PC-9 (cell line): ENCODE results near the gene ME2. TPM values are rescaled to one million over a fixed set of nuclear protein-coding genes. Genes with fewer than 3 reads are reported as not detected.

Experiments used
- Bru-seq: library from RNA; stranded (reverse); fragments of 400-500 nt; gene quantifications from one replicate; lab custom pipeline; 2021; lab: Mats Ljungman, UMichigan
- BruChase-seq, 2 experiments: library from RNA; stranded (reverse); fragments of 400-500 nt; gene quantifications; one replicate each; lab custom pipeline; 2021; lab: Mats Ljungman, UMichigan
- BruUV-seq: library from RNA; stranded (reverse); fragments of 400-500 nt; replicated peaks from 2 replicates; lab custom pipeline; 2021; lab: Mats Ljungman, UMichigan
- CTCF ChIA-PET: fragments of 300-600 bp; sonication (Branson Sonifier 250); formaldehyde crosslinking; loops from one replicate; lab custom pipeline; 2022; ENCODE audit warnings: antibody characterized with exemption; lab: Charles Lee
- POLR2A ChIA-PET: fragments of 300-600 bp; sonication (Branson Sonifier 250); formaldehyde crosslinking; loops from one replicate; lab custom pipeline; 2022; ENCODE audit warnings: antibody characterized with exemption; ENCODE audit not compliant: unreplicated experiment; lab: Charles Lee
- DNase-seq, 2 experiments: peaks; one replicate each; pipeline versions ENCODE4 v3.0.0 to v3.0.0-alpha.2; 2015 to 2022; ENCODE audit warnings: mixed read lengths in 1 of 2
- H2AFZ ChIP-seq: fragments of 200-600 bp; sonication (generic); 2 replicates; pipeline ENCODE4 v1.8.1; 2017; ENCODE audit warnings: antibody characterized with exemption
- H3F3A ChIP-seq: fragments of 200-600 bp; sonication (generic); 2 replicates; pipeline ENCODE4 v1.8.1; 2017; ENCODE audit warnings: antibody characterized with exemption, mild to moderate bottlenecking, low read depth; ENCODE audit not compliant: insufficient read depth
- H3K27ac ChIP-seq: fragments of 200-600 bp; sonication (generic); 2 replicates; pipeline ENCODE4 v1.6.1; 2016; ENCODE audit warnings: mixed run types
- H3K27me3 ChIP-seq: fragments of 200-600 bp; sonication (generic); 2 replicates; pipeline ENCODE4 v1.6.1; 2016; ENCODE audit warnings: low read depth, mixed run types; ENCODE audit not compliant: insufficient read depth
- H3K36me3 ChIP-seq: fragments of 200-600 bp; sonication (generic); 2 replicates; pipeline ENCODE4 v1.6.1; 2016; ENCODE audit warnings: low read depth, mixed run types
- H3K4me1 ChIP-seq: fragments of 200-600 bp; sonication (generic); replicated peaks from 2 replicates; pipeline ENCODE4 v1.6.1; 2016; ENCODE audit warnings: mixed run types; ENCODE audit not compliant: insufficient read depth
- H3K4me2 ChIP-seq: fragments of 200-600 bp; sonication (generic); 2 replicates; pipeline ENCODE4 v1.6.1; 2017; ENCODE audit warnings: mixed run types
- H3K4me3 ChIP-seq: fragments of 200-600 bp; sonication (generic); 2 replicates; pipeline ENCODE4 v1.6.1; 2016; ENCODE audit warnings: mixed run types
- H3K79me2 ChIP-seq: fragments of 200-600 bp; sonication (generic); 2 replicates; pipeline ENCODE4 v1.6.1; 2017; ENCODE audit warnings: low read depth, mixed run types
- H3K9me2 ChIP-seq: fragments of 200-600 bp; sonication (generic); 2 replicates; pipeline ENCODE4 v1.8.1; 2017; ENCODE audit warnings: mild to moderate bottlenecking; ENCODE audit not compliant: insufficient read depth
- H3K9me3 ChIP-seq: fragments of 200-600 bp; sonication (generic); 2 replicates; pipeline ENCODE4 v1.8.1; 2016; ENCODE audit warnings: low read depth; ENCODE audit not compliant: insufficient read depth
- H4K20me1 ChIP-seq: fragments of 200-600 bp; sonication (generic); 2 replicates; pipeline ENCODE4 v1.8.1; 2017; ENCODE audit not compliant: insufficient read depth
- CTCF ChIP-seq: fragments of 200-600 bp; sonication (generic); conservative IDR thresholded peaks from 2 replicates; pipeline ENCODE4 v1.6.1; 2017; ENCODE audit warnings: mixed run types, antibody characterized with exemption, mild to moderate bottlenecking, moderate library complexity
- EZH2 ChIP-seq: fragments of 200-600 bp; sonication (generic); IDR thresholded peaks from 2 replicates; pipeline ENCODE4 v1.8.0; 2017; ENCODE audit warnings: antibody characterized with exemption, low read depth
- intact Hi-C: fragments of 100-400 bp; cut with micrococcal nuclease; formaldehyde crosslinking; loops from one replicate; pipeline ENCODE4 v1.10.0; 2022; ENCODE audit not compliant: unreplicated experiment
- long read RNA-seq: library from polyadenylated mRNA; stranded (forward); transcript quantifications from one replicate; pipeline ENCODE4 v2.0.0, GENCODE V29; 2022
- total RNA-seq: library from RNA; stranded (reverse); gene quantifications from 2 replicates; pipeline ENCODE4 v1.2.3, GENCODE V29; 2021

Gene ME2
- total RNA-seq (24.6 and 27.9 TPM in 2 replicates), Bru-seq, nascent RNA (percentile 63 among the genes with signal in this experiment), BruChase-seq, experiment 1, labeled RNA remaining after a 2-hour chase (percentile 60 among the genes with signal in this experiment), BruChase-seq, experiment 2, labeled RNA remaining after a 6-hour chase (percentile 56 among the genes with signal in this experiment)
- long read RNA-seq, full-length matches to known transcripts, result 41 of 44 reads
- long read RNA-seq, partial matches to known transcripts, result 0 of 44 reads
- long read RNA-seq, other reads (novel, unspliced or antisense), result 3 of 44 reads

- BruUV-seq, result TSS peak; percentile 97
- intact Hi-C loops, result loop anchor here (5.0 kb wide), 2 partner anchors 41 to 154 kb away; partner anchors contain the start of gene SMAD4
- no peaks in the 10 kb centered on the region for H3K9me2 ChIP-seq
- H3F3A ChIP-seq, result peaks cover 18% of the 10 kb centered on the region
- ChIA-PET CTCF (no interaction called here), POLR2A (interaction anchor here (0.6 to 0.9 kb wide), 5 partner anchors 10 to 1029 kb away, joined by 3 to 6 read pairs (median 3); partner anchors contain the start of genes ELAC1 and SMAD4)
- no peaks in the 10 kb centered on the region for H3K27me3 ChIP-seq
- peaks cover 40% of the 10 kb centered on the region for H3K79me2 ChIP-seq
- no peaks in the 10 kb centered on the region for H3K9me3 ChIP-seq
- peaks cover 31% of the 10 kb centered on the region for H3K4me1 ChIP-seq
- peak within 1 kb of the TSS; percentile 61 for H3K27ac ChIP-seq
- no peaks in the 10 kb centered on the region for H4K20me1 ChIP-seq
- peak within 1 kb of the TSS; percentile 97 for H3K4me2 ChIP-seq
- DNase-seq, result peak; percentile 82 to 91
- H3K36me3 ChIP-seq, result no peaks in the 10 kb centered on the region
- TF ChIP-seq EZH2 (no peak), CTCF (no peak)
- peak within 1 kb of the TSS; percentile 92 for H2AFZ ChIP-seq
- H3K4me3 ChIP-seq, result peak within 1 kb of the TSS; percentile 73
These were observed at the start of gene ME2 for GRCh38 chr18:50878345-50879301. TSS of gene ME2 (plus strand) at chr18:50879118. CDS start at chr18:50895821, 16,703 bp downstream.

- H3K9me3 ChIP-seq, result no peaks in the 10 kb centered on the region
- no peaks in the 10 kb centered on the region for H3K9me2 ChIP-seq
- H2AFZ ChIP-seq, result no peak overlapping the region
- no peaks in the 10 kb centered on the region for H3K27me3 ChIP-seq
- no peak overlapping the region for H3K27ac ChIP-seq
- H4K20me1 ChIP-seq, result no peaks in the 10 kb centered on the region
- intact Hi-C loops, result no loop called here
- BruUV-seq, result no TSS peak
- no peak overlapping the region for H3K4me3 ChIP-seq
- H3K4me2 ChIP-seq, result no peak overlapping the region
- H3K4me1 ChIP-seq, result no peaks in the 10 kb centered on the region
- H3K79me2 ChIP-seq, result no peaks in the 10 kb centered on the region
- DNase-seq, result no peak
- ChIA-PET CTCF (no interaction called here), POLR2A (no interaction called here)
- H3K36me3 ChIP-seq, result no peaks in the 10 kb centered on the region
- H3F3A ChIP-seq, result no peaks in the 10 kb centered on the region
- TF ChIP-seq EZH2, result no peak
- no peak for TF ChIP-seq CTCF
These were observed 49.3 kb upstream of the ME2 start for GRCh38 chr18:50829644-50830043.

GRCh38 chr18:50830544-50830943, 48.4 kb upstream of the ME2 start:
- Histone ChIP-seq H2AFZ (no peak overlapping the region), H3K9me2 (no peaks in the 10 kb centered on the region), H3K4me1 (peaks cover under 1% of the 10 kb centered on the region; the same call in 1 of the 2 replicates), H3F3A (no peaks in the 10 kb centered on the region), H4K20me1 (no peaks in the 10 kb centered on the region), H3K36me3 (no peaks in the 10 kb centered on the region), H3K27ac (no peak overlapping the region), H3K9me3 (no peaks in the 10 kb centered on the region), H3K4me3 (no peak overlapping the region), H3K4me2 (no peak overlapping the region), H3K27me3 (no peaks in the 10 kb centered on the region), H3K79me2 (no peaks in the 10 kb centered on the region)
- BruUV-seq, result no TSS peak
- POLR2A ChIA-PET, result no interaction called here
- no peak for DNase-seq
- TF ChIP-seq EZH2 (no peak), CTCF (no peak)
- CTCF ChIA-PET, result no interaction called here
- intact Hi-C loops, result no loop called here
